Liver (tissue), 9 donors: Measurements from ENCODE around the gene BHMT2. TPM values are rescaled to one million over a fixed set of nuclear protein-coding genes. Genes with fewer than 3 reads are reported as not detected.

Experiments used
- DNase-seq: peaks from one replicate; pipeline ENCODE4 v3.0.0-alpha.2; 2017; ENCODE audit warnings: low spot score
- H3K27ac ChIP-seq, 2 donors: one replicate each; pipeline ENCODE4 v1.7.0; 2013; ENCODE audit warnings: inconsistent platforms in 2 of 2, low read length in 2 of 2, control low read depth in 1 of 2, low read depth in 1 of 2, mild to moderate bottlenecking in 1 of 2
- H3K27me3 ChIP-seq, 4 donors: one replicate each; pipeline versions ENCODE4 v1.6.1 to v1.7.0; 2013; ENCODE audit warnings: low read length in 3 of 4, inconsistent platforms in 1 of 4, mild to moderate bottlenecking in 1 of 4, moderate library complexity in 1 of 4; ENCODE audit not compliant: control insufficient read depth in 4 of 4, insufficient read depth in 4 of 4
- H3K36me3 ChIP-seq, 4 donors: one replicate each; pipeline versions ENCODE4 v1.6.1 to v1.7.0; 2013; ENCODE audit warnings: low read length in 3 of 4, mild to moderate bottlenecking in 3 of 4, low read depth in 1 of 4, moderate library complexity in 1 of 4; ENCODE audit not compliant: control insufficient read depth in 4 of 4, insufficient read depth in 3 of 4
- H3K4me1 ChIP-seq, 4 donors: one replicate each; pipeline versions ENCODE4 v1.6.1 to v1.7.0; 2013; ENCODE audit warnings: low read length in 3 of 4, mild to moderate bottlenecking in 3 of 4, moderate library complexity in 1 of 4; ENCODE audit not compliant: control insufficient read depth in 4 of 4, insufficient read depth in 4 of 4
- H3K4me3 ChIP-seq, 3 donors: one replicate each; pipeline versions ENCODE4 v1.6.1 to v1.7.0; 2013; ENCODE audit warnings: low read length in 3 of 3, control low read depth in 1 of 3, low read depth in 1 of 3, mild to moderate bottlenecking in 1 of 3
- H3K9ac ChIP-seq, 2 donors: one replicate each; pipeline ENCODE4 v1.7.0; 2013; ENCODE audit warnings: low read length in 2 of 2, mild to moderate bottlenecking in 2 of 2, moderate library complexity in 2 of 2, control low read depth in 1 of 2, low read depth in 1 of 2
- H3K9me3 ChIP-seq, 4 donors: one replicate each; pipeline versions ENCODE4 v1.6.1 to v1.7.0; 2013; ENCODE audit warnings: low read length in 3 of 4; ENCODE audit not compliant: control insufficient read depth in 4 of 4
- EGR1 ChIP-seq, 2 donors: IDR thresholded peaks; 2 replicates each; pipeline ENCODE4 v1.6.1; 2016 to 2018; ENCODE audit warnings: antibody characterized with exemption in 2 of 2, low read depth in 2 of 2
- FOXA1 ChIP-seq: IDR thresholded peaks from 2 replicates; pipeline ENCODE4 v1.6.1; 2016; ENCODE audit warnings: antibody characterized with exemption
- FOXA2 ChIP-seq: IDR thresholded peaks from 2 replicates; pipeline ENCODE4 v1.6.1; 2016; ENCODE audit warnings: antibody characterized with exemption
- GABPA ChIP-seq, 2 donors: IDR thresholded peaks in 1 of 2; conservative IDR thresholded peaks in 1 of 2; 2 replicates each; pipeline ENCODE4 v1.6.1; 2016; ENCODE audit warnings: antibody characterized with exemption in 2 of 2, mild to moderate bottlenecking in 1 of 2, moderate library complexity in 1 of 2
- HNF4A ChIP-seq, 2 donors: conservative IDR thresholded peaks; 2 replicates each; pipeline ENCODE4 v1.6.1; 2016; ENCODE audit warnings: antibody characterized with exemption in 2 of 2, mild to moderate bottlenecking in 2 of 2
- HNF4G ChIP-seq: IDR thresholded peaks from 2 replicates; pipeline ENCODE4 v1.6.1; 2016; ENCODE audit warnings: antibody characterized with exemption
- JUND ChIP-seq, 2 donors: IDR thresholded peaks; 2 replicates each; pipeline ENCODE4 v1.6.1; 2016; ENCODE audit warnings: antibody characterized with exemption in 2 of 2
- NR2F2 ChIP-seq: IDR thresholded peaks from 2 replicates; pipeline ENCODE4 v1.6.1; 2016; ENCODE audit warnings: antibody characterized with exemption
- RAD21 ChIP-seq, 2 donors: IDR thresholded peaks; 2 replicates each; pipeline ENCODE4 v1.6.1; 2016; ENCODE audit warnings: antibody characterized with exemption in 2 of 2, mild to moderate bottlenecking in 2 of 2
- RXRA ChIP-seq, 2 donors: IDR thresholded peaks; 2 replicates each; pipeline ENCODE4 v1.6.1; 2017 to 2018; ENCODE audit warnings: antibody characterized with exemption in 2 of 2, mild to moderate bottlenecking in 1 of 2
- SP1 ChIP-seq: IDR thresholded peaks from 2 replicates; pipeline ENCODE4 v1.6.1; 2018; ENCODE audit warnings: antibody characterized with exemption, mild to moderate bottlenecking
- TAF1 ChIP-seq: conservative IDR thresholded peaks from 2 replicates; pipeline ENCODE4 v1.6.1; 2016; ENCODE audit warnings: antibody characterized with exemption, mild to moderate bottlenecking
- YY1 ChIP-seq: IDR thresholded peaks from 2 replicates; pipeline ENCODE4 v1.6.1; 2016; ENCODE audit warnings: antibody characterized with exemption, mild to moderate bottlenecking
- WGBS: extraction: QIAGEN DNeasy Blood & Tissue Kit; methylation state at CpG from one replicate; pipeline ENCODE4 v1.1.7; 2013; 5-methylcytosine and 5-hydroxymethylcytosine counted together
- polyA plus RNA-seq, 2 donors: library from polyadenylated mRNA; stranded (reverse) in 1 of 2; unstranded in 1 of 2; fragments of 200-250 nt in 1 of 2; fragments of >200 nt in 1 of 2; fragmentation: Nextera tagmentation in 1 of 2; extraction: Ambion mirVana in 1 of 2; gene quantifications; one replicate each; pipeline versions ENCODE4 v1.2.1 to v1.2.3, GENCODE V29; 2013 to 2015
- total RNA-seq, 2 donors: library from RNA; depleted of rRNA; stranded (reverse); fragments of >200 nt; gene quantifications; one replicate each; pipeline ENCODE4 v1.2.3, GENCODE V29; 2014
- TF ChIP-seq, protein P1 (sequence below): fragments of 150-350 bp; IDR thresholded peaks from 2 replicates; pipeline ENCODE4 v1.5.1; 2017; ENCODE audit warnings: improper control_type of control experiment, low read depth, low read length; ENCODE audit not compliant: missing input control
- TF ChIP-seq, protein P2 (sequence below): IDR thresholded peaks from 2 replicates; pipeline ENCODE4 v1.6.1; 2016; ENCODE audit warnings: antibody characterized with exemption, mild to moderate bottlenecking
- TF ChIP-seq, protein P3 (sequence below): IDR thresholded peaks from 2 replicates; pipeline ENCODE4 v1.6.1; 2016; ENCODE audit warnings: antibody characterized with exemption
- donor health status: healthy.
- donor health status: healthy.
- donor health status: healthy.
- donor health status: healthy.
- donor health status: healthy.

The BHMT2 gene
- total and polyA plus RNA-seq, 4 donors = 62.3 to 374 (median 271) TPM

DNA sequence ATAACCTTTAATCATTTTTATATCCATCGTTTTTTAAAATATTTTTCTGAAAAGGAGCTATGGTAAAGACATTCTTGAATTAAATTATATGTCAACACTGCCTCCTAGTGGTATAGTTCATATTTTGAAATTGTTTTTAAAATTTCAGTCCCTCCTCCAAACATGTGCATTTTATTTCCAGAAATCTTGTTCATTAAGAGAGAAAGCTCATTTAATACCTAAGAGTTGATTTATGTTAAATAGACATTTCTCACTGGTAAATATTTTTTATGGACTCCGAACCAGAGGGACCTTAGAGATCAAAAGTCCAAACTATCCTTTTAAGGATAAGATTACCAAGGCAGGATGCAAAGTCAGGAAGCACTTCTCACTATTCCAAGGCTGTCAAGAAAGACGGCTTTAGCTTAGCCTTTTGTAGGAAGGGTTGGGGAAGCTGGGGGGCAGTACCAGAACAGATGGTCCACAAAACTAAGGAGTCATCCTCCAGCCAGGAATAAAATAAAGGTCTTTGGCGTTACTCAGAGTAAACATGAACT is 63.6 kb downstream of the BHMT2 start:
- Histone ChIP-seq H3K27me3 (no peaks in the 10 kb centered on the region), H3K4me3 (no peak overlapping the region), H3K36me3 (peaks cover 0 to 20% (median 14%) of the 10 kb centered on the region in 4 donors), H3K4me1 (peaks cover 3 to 12% (median 8%) of the 10 kb centered on the region in 4 donors), H3K9ac (peak overlapping the region in 1 of 2 donors; percentile 0), H3K9me3 (no peaks in the 10 kb centered on the region), H3K27ac (peak overlapping the region; percentile 22 to 43)
- WGBS = 2% methylated on average over 4 of the region's 4 CpGs
- no peak for TF ChIP-seq SP1
- no peak for TF ChIP-seq FOXA1
- TF ChIP-seq HNF4A (conservative IDR thresholded peaks at IDR 0.05) = peak in 1 of 2 donors; percentile 33
- TF ChIP-seq, protein P1, sequence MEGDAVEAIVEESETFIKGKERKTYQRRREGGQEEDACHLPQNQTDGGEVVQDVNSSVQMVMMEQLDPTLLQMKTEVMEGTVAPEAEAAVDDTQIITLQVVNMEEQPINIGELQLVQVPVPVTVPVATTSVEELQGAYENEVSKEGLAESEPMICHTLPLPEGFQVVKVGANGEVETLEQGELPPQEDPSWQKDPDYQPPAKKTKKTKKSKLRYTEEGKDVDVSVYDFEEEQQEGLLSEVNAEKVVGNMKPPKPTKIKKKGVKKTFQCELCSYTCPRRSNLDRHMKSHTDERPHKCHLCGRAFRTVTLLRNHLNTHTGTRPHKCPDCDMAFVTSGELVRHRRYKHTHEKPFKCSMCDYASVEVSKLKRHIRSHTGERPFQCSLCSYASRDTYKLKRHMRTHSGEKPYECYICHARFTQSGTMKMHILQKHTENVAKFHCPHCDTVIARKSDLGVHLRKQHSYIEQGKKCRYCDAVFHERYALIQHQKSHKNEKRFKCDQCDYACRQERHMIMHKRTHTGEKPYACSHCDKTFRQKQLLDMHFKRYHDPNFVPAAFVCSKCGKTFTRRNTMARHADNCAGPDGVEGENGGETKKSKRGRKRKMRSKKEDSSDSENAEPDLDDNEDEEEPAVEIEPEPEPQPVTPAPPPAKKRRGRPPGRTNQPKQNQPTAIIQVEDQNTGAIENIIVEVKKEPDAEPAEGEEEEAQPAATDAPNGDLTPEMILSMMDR = peak; percentile 31
- peak; percentile 59 to 62 for TF ChIP-seq RAD21 (IDR thresholded peaks at IDR 0.05)
- TF ChIP-seq, protein P2, sequence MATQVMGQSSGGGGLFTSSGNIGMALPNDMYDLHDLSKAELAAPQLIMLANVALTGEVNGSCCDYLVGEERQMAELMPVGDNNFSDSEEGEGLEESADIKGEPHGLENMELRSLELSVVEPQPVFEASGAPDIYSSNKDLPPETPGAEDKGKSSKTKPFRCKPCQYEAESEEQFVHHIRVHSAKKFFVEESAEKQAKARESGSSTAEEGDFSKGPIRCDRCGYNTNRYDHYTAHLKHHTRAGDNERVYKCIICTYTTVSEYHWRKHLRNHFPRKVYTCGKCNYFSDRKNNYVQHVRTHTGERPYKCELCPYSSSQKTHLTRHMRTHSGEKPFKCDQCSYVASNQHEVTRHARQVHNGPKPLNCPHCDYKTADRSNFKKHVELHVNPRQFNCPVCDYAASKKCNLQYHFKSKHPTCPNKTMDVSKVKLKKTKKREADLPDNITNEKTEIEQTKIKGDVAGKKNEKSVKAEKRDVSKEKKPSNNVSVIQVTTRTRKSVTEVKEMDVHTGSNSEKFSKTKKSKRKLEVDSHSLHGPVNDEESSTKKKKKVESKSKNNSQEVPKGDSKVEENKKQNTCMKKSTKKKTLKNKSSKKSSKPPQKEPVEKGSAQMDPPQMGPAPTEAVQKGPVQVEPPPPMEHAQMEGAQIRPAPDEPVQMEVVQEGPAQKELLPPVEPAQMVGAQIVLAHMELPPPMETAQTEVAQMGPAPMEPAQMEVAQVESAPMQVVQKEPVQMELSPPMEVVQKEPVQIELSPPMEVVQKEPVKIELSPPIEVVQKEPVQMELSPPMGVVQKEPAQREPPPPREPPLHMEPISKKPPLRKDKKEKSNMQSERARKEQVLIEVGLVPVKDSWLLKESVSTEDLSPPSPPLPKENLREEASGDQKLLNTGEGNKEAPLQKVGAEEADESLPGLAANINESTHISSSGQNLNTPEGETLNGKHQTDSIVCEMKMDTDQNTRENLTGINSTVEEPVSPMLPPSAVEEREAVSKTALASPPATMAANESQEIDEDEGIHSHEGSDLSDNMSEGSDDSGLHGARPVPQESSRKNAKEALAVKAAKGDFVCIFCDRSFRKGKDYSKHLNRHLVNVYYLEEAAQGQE = no peak
- TF ChIP-seq, protein P3, sequence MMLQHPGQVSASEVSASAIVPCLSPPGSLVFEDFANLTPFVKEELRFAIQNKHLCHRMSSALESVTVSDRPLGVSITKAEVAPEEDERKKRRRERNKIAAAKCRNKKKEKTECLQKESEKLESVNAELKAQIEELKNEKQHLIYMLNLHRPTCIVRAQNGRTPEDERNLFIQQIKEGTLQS = no peak
- TF ChIP-seq YY1 = no peak
- TF ChIP-seq GABPA (IDR thresholded peaks at IDR 0.05 in 1 of 2, conservative IDR thresholded peaks at IDR 0.05 in 1 of 2) = no peak
- TF ChIP-seq JUND (IDR thresholded peaks at IDR 0.05) = no peak
- no peak for TF ChIP-seq FOXA2
- no peak for DNase-seq

DNA sequence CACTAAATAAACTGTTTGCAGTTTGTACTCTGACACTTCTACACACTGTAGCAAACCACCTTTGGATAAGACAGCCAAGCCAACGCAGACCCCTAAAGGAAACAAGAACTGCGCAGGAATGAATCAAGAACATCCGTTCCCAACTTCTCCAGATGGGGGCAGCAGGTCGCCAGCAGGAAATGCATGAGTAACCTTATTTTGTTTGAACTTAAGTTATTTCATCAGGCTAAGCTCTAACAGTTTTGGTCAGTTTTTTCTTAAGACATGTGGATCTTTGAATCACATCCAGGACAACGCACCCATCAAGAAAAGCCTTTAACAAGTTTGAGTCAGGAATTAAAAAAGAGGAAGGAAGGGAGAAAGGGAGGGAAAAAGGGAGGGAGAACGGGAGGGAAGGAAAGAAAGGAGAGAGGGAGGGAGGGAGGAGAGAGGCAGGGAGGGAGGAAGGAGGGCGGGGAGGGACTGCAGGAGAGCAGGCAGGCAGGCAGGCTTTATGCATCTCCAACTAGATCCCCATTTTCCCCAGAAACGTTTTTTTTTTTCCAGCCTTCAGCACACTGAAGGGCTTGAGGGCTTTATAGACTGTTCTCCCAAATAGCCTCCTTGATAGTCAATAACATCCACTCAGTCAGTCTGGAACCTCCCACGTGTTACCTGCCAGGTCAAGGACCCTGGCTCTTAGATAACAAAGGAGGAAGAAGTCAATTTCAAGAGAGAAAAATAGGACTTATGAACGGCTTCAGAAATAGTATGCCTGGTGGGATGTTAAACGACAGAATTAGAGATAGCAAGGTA is 64.3 kb downstream of the BHMT2 start:
- peak; percentile 71 for DNase-seq
- Histone ChIP-seq H3K4me1 (peaks cover 3 to 12% (median 8%) of the 10 kb centered on the region in 4 donors), H3K4me3 (no peak overlapping the region), H3K9me3 (no peaks in the 10 kb centered on the region), H3K27me3 (no peaks in the 10 kb centered on the region), H3K27ac (peak overlapping the region; percentile 22 to 43), H3K9ac (no peak overlapping the region), H3K36me3 (peaks cover 0 to 14% (median 10%) of the 10 kb centered on the region in 4 donors)
- 4% methylated on average over 11 of the region's 11 CpGs for WGBS
- TF ChIP-seq, protein P1 = peak; percentile 71
- TF ChIP-seq NR2F2 (peak; percentile 45), FOXA2 (no peak), SP1 (no peak), HNF4G (no peak), TAF1 (no peak), EGR1 (IDR thresholded peaks at IDR 0.05; ENCODE audit: low read depth in 2 of 2) (no peak), RAD21 (IDR thresholded peaks at IDR 0.05) (peak; percentile 81 to 83), RXRA (IDR thresholded peaks at IDR 0.05) (no peak)
- TF ChIP-seq, protein P3 = no peak
- TF ChIP-seq, protein P2 = no peak
